Esophagus muscularis mucosa (tissue), 4 donors: ENCODE data around the gene RPRD1A. TPM values are rescaled to one million over a fixed set of nuclear protein-coding genes. Genes with fewer than 3 reads are reported as not detected.
"Not testable (repeated sequence)": the region's sequence is repeated elsewhere in the genome, so short reads cannot be mapped to it uniquely, and the experiment has no call there.

Source experiments
- DNase-seq: peaks from one replicate; pipeline ENCODE4 v3.0.0-alpha.2; 2017; ENCODE audit errors: extremely low spot score
- H3K27ac ChIP-seq, 4 donors: fragments of 200-600 bp; sonication (generic); replicated peaks in 1 of 4; 1 replicate in 3 of 4; 2 replicates in 1 of 4; pipeline ENCODE4 v1.5.1; 2016 to 2019; ENCODE audit warnings: mild to moderate bottlenecking in 1 of 4
- H3K27me3 ChIP-seq, 4 donors: fragments of 200-600 bp; sonication (generic); one replicate each; pipeline versions ENCODE4 v1.5.1 to v1.6.0; 2016 to 2019
- H3K36me3 ChIP-seq, 4 donors: fragments of 200-600 bp; sonication (generic); one replicate each; pipeline ENCODE4 v1.5.1; 2016 to 2019
- H3K4me1 ChIP-seq, 4 donors: fragments of 200-600 bp; sonication (generic); one replicate each; pipeline ENCODE4 v1.5.1; 2016 to 2019
- H3K4me3 ChIP-seq, 4 donors: fragments of 200-600 bp; sonication (generic); 1 replicate in 2 of 4; 2 replicates in 2 of 4; pipeline ENCODE4 v1.5.1; 2016 to 2019; ENCODE audit warnings: mild to moderate bottlenecking in 4 of 4, moderate library complexity in 1 of 4
- H3K9me3 ChIP-seq, 4 donors: fragments of 200-600 bp; sonication (generic); 1 replicate in 3 of 4; 2 replicates in 1 of 4; pipeline ENCODE4 v1.5.1; 2016 to 2019
- CTCF ChIP-seq, 3 experiments: fragments of 200-600 bp in 2 of 3; fragments of 450-650 bp in 1 of 3; sonication (generic) in 2 of 3; IDR thresholded peaks; one replicate each; pipeline ENCODE4 v1.5.1; 2017 to 2019; ENCODE audit warnings: antibody characterized with exemption in 3 of 3, mild to moderate bottlenecking in 2 of 3, moderate library complexity in 1 of 3
- EP300 ChIP-seq: sonication (generic); formaldehyde crosslinking; IDR thresholded peaks from one replicate; pipeline ENCODE4 v1.6.1; 2017; ENCODE audit warnings: antibody characterized with exemption
- POLR2A ChIP-seq: fragments of 450-650 bp; IDR thresholded peaks from one replicate; pipeline ENCODE4 v1.6.1; 2017; ENCODE audit warnings: antibody characterized with exemption, moderate library complexity, mild to moderate bottlenecking, low read depth
- POLR2AphosphoS5 ChIP-seq, 2 donors: sonication (generic); formaldehyde crosslinking; IDR thresholded peaks; one replicate each; pipeline ENCODE4 v1.6.1; 2017; ENCODE audit warnings: antibody characterized with exemption in 2 of 2
- WGBS: methylation state at CpG from one replicate; pipeline ENCODE4 v1.1.5; 2018; 5-methylcytosine and 5-hydroxymethylcytosine counted together
- intact Hi-C: fragments of 100-400 bp; cut with DNase I; formaldehyde crosslinking; loops from one replicate; pipeline ENCODE4 v1.15.1; 2023
- total RNA-seq, 4 donors: library from RNA; depleted of rRNA; stranded (reverse); fragments of >200 nt; gene quantifications; one replicate each; pipeline versions ENCODE4 v1.1.0 to v1.2.1, GENCODE V29; 2016

RPRD1A gene
- total RNA-seq, 4 donors from 2014 or later = 62.9 to 86.8 (median 77.2) TPM

- no peaks in the 10 kb centered on the region for H3K36me3 ChIP-seq
- intact Hi-C loops = no loop called here
- H3K27ac ChIP-seq = no peak overlapping the region
- TF ChIP-seq POLR2A (no peak), POLR2AphosphoS5 (IDR thresholded peaks at IDR 0.05) (no peak), CTCF (IDR thresholded peaks at IDR 0.05) (no peak), EP300 (no peak)
- 87% methylated on average over 6 of the region's 6 CpGs for WGBS
- DNase-seq = no peak
- H3K9me3 ChIP-seq = no peaks in the 10 kb centered on the region
- no peaks in the 10 kb centered on the region for H3K4me1 ChIP-seq
- H3K27me3 ChIP-seq = peaks cover 0 to 3% (median 0%) of the 10 kb centered on the region in 4 donors
- H3K4me3 ChIP-seq = no peak overlapping the region
Observed at GRCh38 chr18:36089001-36089400, 21.6 kb upstream of the RPRD1A start.

- H3K4me1 ChIP-seq = no peaks in the 10 kb centered on the region
- peaks cover 0 to 3% (median 0%) of the 10 kb centered on the region in 4 donors for H3K27me3 ChIP-seq
- intact Hi-C loops = no loop called here
- no peak overlapping the region for H3K4me3 ChIP-seq
- no peaks in the 10 kb centered on the region for H3K36me3 ChIP-seq
- no peak for DNase-seq
- 72% methylated on average over 2 of the region's 2 CpGs for WGBS
- TF ChIP-seq POLR2AphosphoS5 (IDR thresholded peaks at IDR 0.05) = no peak
- no peaks in the 10 kb centered on the region for H3K9me3 ChIP-seq
- no peak overlapping the region for H3K27ac ChIP-seq
Observed at GRCh38 chr18:36088256-36088655, 20.9 kb upstream of the RPRD1A start.

- WGBS = 40% methylated on average over 2 of the region's 8 CpGs
- Histone ChIP-seq H3K4me1 (no peaks in the 10 kb centered on the region), H3K27me3 (peaks cover 0 to 3% (median 0%) of the 10 kb centered on the region in 4 donors), H3K36me3 (no peaks in the 10 kb centered on the region), H3K27ac (no peak overlapping the region), H3K9me3 (peaks cover 0 to 5% (median 3%) of the 10 kb centered on the region in 4 donors), H3K4me3 (no peak overlapping the region)
- TF ChIP-seq CTCF (IDR thresholded peaks at IDR 0.05) = no peak
- TF ChIP-seq POLR2AphosphoS5 (IDR thresholded peaks at IDR 0.05) = no peak
- TF ChIP-seq EP300 = no peak
- no peak for TF ChIP-seq POLR2A
- intact Hi-C loops = no loop called here
- DNase-seq = no peak
Observed at GRCh38 chr18:36086186-36086585, 18.8 kb upstream of the RPRD1A start.

- WGBS = 100% methylated on average over 1 of the region's 4 CpGs
- H3K27ac ChIP-seq = no peak overlapping the region
- intact Hi-C loops = no loop called here
Observed at GRCh38 chr18:36085195-36085594, 17.8 kb upstream of the RPRD1A start.

GRCh38 chr18:36083729-36084128, 16.4 kb upstream of the RPRD1A start:
- Histone ChIP-seq H3K27me3 (peaks cover 0 to 3% (median 0%) of the 10 kb centered on the region in 4 donors), H3K9me3 (peaks cover 0 to 21% (median 5%) of the 10 kb centered on the region in 4 donors), H3K27ac (no peak overlapping the region), H3K4me1 (no peaks in the 10 kb centered on the region), H3K36me3 (no peaks in the 10 kb centered on the region), H3K4me3 (no peak overlapping the region)
- no peak for TF ChIP-seq POLR2A
- no peak for TF ChIP-seq POLR2AphosphoS5 (IDR thresholded peaks at IDR 0.05)
- no peak for TF ChIP-seq CTCF (IDR thresholded peaks at IDR 0.05)
- no peak for TF ChIP-seq EP300
- intact Hi-C loops = no loop called here
- WGBS = 85% methylated on average over 2 of the region's 2 CpGs
- no peak for DNase-seq

More at GRCh38 chr18:36085195-36085594, 17.8 kb upstream of the RPRD1A start:
- Histone ChIP-seq H3K27me3 (peaks cover 0 to 3% (median 0%) of the 10 kb centered on the region in 4 donors), H3K9me3 (peaks cover 0 to 15% (median 5%) of the 10 kb centered on the region in 4 donors), H3K36me3 (no peaks in the 10 kb centered on the region), H3K4me1 (no peaks in the 10 kb centered on the region), H3K4me3 (no peak overlapping the region)
- TF ChIP-seq EP300 = no peak
- TF ChIP-seq POLR2A = no peak
- no peak for TF ChIP-seq CTCF (IDR thresholded peaks at IDR 0.05)
- no peak for TF ChIP-seq POLR2AphosphoS5 (IDR thresholded peaks at IDR 0.05)
- no peak for DNase-seq

GRCh38 chr18:36081118-36081517, 13.8 kb upstream of the RPRD1A start:
- H3K9me3 ChIP-seq = peaks cover 0 to 21% (median 5%) of the 10 kb centered on the region in 4 donors
- DNase-seq, H3K4me3 ChIP-seq, H3K27ac ChIP-seq, intact Hi-C loops, H3K36me3 ChIP-seq, H3K27me3 ChIP-seq, H3K4me1 ChIP-seq: not testable (repeated sequence)
- 90% methylated on average over 2 of the region's 2 CpGs for WGBS
